GM23248 (cell line): Measurements from ENCODE around the gene KRTAP19-8.

ENCODE experiments used
- EZH2 ChIP-seq: fragments of 200-600 bp; sonication (generic); IDR thresholded peaks from 2 replicates; pipeline ENCODE4 v1.6.1; 2018; ENCODE audit warnings: antibody characterized with exemption, mild to moderate bottlenecking; ENCODE audit not compliant: insufficient read depth, poor library complexity, severe bottlenecking
- EZH2phosphoT487 ChIP-seq: fragments of 200-600 bp; sonication (generic); IDR thresholded peaks from 2 replicates; pipeline ENCODE4 v1.6.1; 2018; ENCODE audit warnings: antibody characterized with exemption, moderate library complexity, mild to moderate bottlenecking, low read depth; ENCODE audit not compliant: insufficient read depth

- TF ChIP-seq EZH2 (no peak), EZH2phosphoT487 (no peak)
Observed at GRCh38 chr21:31075848-31076247, 37.6 kb upstream of the KRTAP19-8 start.
